HFF-Myc (cell line): ENCODE measurements around the gene CHGA.

Experiments used
- DNase-seq: peaks from one replicate; pipeline ENCODE4 v3.0.0-alpha.2; 2011; ENCODE audit warnings: low read depth; ENCODE audit errors: extremely low read depth
- H3K4me3 ChIP-seq: replicated peaks from 2 replicates; pipeline ENCODE4 v1.5.1; 2011; ENCODE audit warnings: low read depth, mild to moderate bottlenecking, control low read depth, low read length
- CTCF ChIP-seq: IDR thresholded peaks from 2 replicates; pipeline ENCODE4 v1.5.1; 2012; ENCODE audit warnings: mild to moderate bottlenecking, low read depth, low read length, control low read depth; ENCODE audit errors: missing control alignments

Gene CHGA

GRCh38 chr14:92965281-92965680, 42.3 kb downstream of the CHGA start:
- no peak for DNase-seq

GRCh38 chr14:92967346-92967926, 44.5 kb downstream of the CHGA start:
- DNase-seq: no peak
- TF ChIP-seq CTCF: no peak
- H3K4me3 ChIP-seq: no peak overlapping the region

More at GRCh38 chr14:92965281-92965680, 42.3 kb downstream of the CHGA start:
- no peak for TF ChIP-seq CTCF
- H3K4me3 ChIP-seq: no peak overlapping the region

- no peak overlapping the region for H3K4me3 ChIP-seq
- no peak for DNase-seq
- no peak for TF ChIP-seq CTCF
These were observed 45.5 kb downstream of the CHGA start for GRCh38 chr14:92968291-92969020.

- H3K4me3 ChIP-seq: no peak overlapping the region
- no peak for DNase-seq
- TF ChIP-seq CTCF: no peak
These were observed 46.5 kb downstream of the CHGA start for GRCh38 chr14:92969430-92969829.

- H3K4me3 ChIP-seq: no peak overlapping the region
- DNase-seq: no peak
- TF ChIP-seq CTCF: no peak
These were observed 46.9 kb downstream of the CHGA start for GRCh38 chr14:92969871-92970270.

- H3K4me3 ChIP-seq: no peak overlapping the region
- no peak for DNase-seq
- no peak for TF ChIP-seq CTCF
These were observed 47.3 kb downstream of the CHGA start for GRCh38 chr14:92970271-92970670.
